ENCODE results near the gene WBP2NL.

GRCh38 chr22:41970601-41971000 lies 28.0 kb upstream of the WBP2NL start:
- no peak for TF ChIP-seq POLR2A (IDR thresholded peaks at IDR 0.05)
- TF ChIP-seq EP300 (IDR thresholded peaks at IDR 0.05) = no peak

Data from tibial nerve (tissue), 3 donors.